Measurements from ENCODE around the gene CSAD. TPM values are rescaled to one million over a fixed set of nuclear protein-coding genes. Genes with fewer than 3 reads are reported as not detected.

CSAD gene
- polyA plus RNA-seq, 1 experiment = 18.9 TPM

DNA sequence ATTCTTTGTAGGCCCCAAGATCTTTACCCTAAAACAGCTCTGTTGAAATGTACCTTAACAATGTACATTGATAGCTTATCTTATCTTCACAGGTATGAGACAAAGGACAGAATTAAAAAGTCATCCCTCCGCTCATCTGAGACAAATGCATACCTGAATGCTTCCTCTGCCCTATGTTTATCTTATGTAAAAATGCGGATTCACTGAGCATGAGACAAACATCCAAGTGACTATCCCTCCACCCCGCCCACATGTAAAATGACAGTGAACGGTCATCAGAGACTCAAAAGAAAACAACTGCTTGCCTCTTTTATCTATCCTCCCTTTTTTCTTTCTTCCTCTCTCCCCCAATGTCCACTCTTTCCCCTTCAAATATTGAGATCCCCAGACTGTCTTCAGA is 37.4 kb downstream of the CSAD start:
- no peak overlapping the region for H3K4me3 ChIP-seq (ENCODE audit: low read depth, low read length)

DNA sequence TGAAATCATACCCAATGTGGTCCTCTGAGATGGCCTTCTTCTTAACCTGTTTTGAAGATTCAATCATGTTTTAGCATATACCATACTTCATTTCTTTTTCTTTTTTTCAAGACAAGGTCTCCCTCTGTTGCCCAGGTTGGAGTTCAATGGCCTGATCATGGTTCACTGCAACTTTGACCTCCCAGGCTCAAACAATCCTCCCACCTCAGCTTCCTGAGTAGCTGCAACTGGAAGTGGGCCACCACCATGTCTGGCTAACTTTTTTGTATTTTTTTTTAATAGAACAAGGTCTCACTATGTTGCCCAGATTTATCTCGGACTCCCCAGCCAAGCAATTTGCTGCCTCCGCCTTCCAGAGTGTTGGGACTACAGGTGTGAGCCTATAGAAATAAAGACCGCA is 47.0 kb downstream of the CSAD start:
- ChIA-PET CTCF (no interaction called here), POLR2A (no interaction called here)
- Histone ChIP-seq H3K27ac (ENCODE audit: low read depth, low read length) (no peak overlapping the region), H3K27me3 (ENCODE audit: control insufficient read depth, insufficient read depth, low read length) (peaks cover 6% of the 10 kb centered on the region), H3K4me3 (ENCODE audit: low read depth, low read length) (no peak overlapping the region), H3K9me3 (ENCODE audit: control insufficient read depth, insufficient read depth, low read length) (peaks cover 7% of the 10 kb centered on the region)
- no peak for DNase-seq (ENCODE audit: low read depth, low spot score)
- TF ChIP-seq, protein P1, sequence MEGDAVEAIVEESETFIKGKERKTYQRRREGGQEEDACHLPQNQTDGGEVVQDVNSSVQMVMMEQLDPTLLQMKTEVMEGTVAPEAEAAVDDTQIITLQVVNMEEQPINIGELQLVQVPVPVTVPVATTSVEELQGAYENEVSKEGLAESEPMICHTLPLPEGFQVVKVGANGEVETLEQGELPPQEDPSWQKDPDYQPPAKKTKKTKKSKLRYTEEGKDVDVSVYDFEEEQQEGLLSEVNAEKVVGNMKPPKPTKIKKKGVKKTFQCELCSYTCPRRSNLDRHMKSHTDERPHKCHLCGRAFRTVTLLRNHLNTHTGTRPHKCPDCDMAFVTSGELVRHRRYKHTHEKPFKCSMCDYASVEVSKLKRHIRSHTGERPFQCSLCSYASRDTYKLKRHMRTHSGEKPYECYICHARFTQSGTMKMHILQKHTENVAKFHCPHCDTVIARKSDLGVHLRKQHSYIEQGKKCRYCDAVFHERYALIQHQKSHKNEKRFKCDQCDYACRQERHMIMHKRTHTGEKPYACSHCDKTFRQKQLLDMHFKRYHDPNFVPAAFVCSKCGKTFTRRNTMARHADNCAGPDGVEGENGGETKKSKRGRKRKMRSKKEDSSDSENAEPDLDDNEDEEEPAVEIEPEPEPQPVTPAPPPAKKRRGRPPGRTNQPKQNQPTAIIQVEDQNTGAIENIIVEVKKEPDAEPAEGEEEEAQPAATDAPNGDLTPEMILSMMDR (IDR thresholded peaks at IDR 0.05; ENCODE audit: low read depth, low read length) = no peak

More for the DNA sequence above, 37.4 kb downstream of the CSAD start:
- ChIA-PET POLR2A (no interaction called here), CTCF (no interaction called here)
- H3K9me3 ChIP-seq (ENCODE audit: control insufficient read depth, insufficient read depth, low read length) = peaks cover 6% of the 10 kb centered on the region; the same call in 1 of the 2 replicates
- TF ChIP-seq, protein P1 (IDR thresholded peaks at IDR 0.05; ENCODE audit: low read depth, low read length) = no peak
- no peak for DNase-seq (ENCODE audit: low read depth, low spot score)
- H3K27me3 ChIP-seq (ENCODE audit: control insufficient read depth, insufficient read depth, low read length) = peaks cover 2% of the 10 kb centered on the region
- no peak overlapping the region for H3K27ac ChIP-seq (ENCODE audit: low read depth, low read length)

DNA sequence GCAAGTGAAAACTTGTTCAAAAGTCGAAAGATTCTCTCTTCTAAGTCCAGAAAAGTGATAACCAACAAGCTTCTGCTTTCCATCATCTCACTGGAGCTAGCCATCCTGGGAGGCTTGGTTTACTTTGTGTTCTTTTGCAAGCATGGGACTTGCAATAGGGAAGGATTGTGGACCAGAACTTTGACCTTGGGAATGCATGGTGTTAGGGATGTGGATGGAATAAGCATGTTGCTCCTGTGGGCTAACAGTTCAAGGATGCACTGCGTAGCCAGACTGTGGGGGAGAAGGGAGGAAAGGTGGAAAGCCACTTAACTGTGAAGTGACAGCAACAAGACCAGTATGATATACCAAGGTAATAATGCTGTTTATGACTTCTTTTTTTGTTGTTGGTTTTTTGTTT is 48.9 kb downstream of the CSAD start:
- Histone ChIP-seq H3K27me3 (ENCODE audit: control insufficient read depth, insufficient read depth, low read length) (peaks cover 8% of the 10 kb centered on the region), H3K27ac (ENCODE audit: low read depth, low read length) (no peak overlapping the region), H3K9me3 (ENCODE audit: control insufficient read depth, insufficient read depth, low read length) (peaks cover 4% of the 10 kb centered on the region), H3K4me3 (ENCODE audit: low read depth, low read length) (no peak overlapping the region)
- TF ChIP-seq, protein P1 (IDR thresholded peaks at IDR 0.05; ENCODE audit: low read depth, low read length) = no peak
- no peak for DNase-seq (ENCODE audit: low read depth, low spot score)
- ChIA-PET POLR2A (no interaction called here), CTCF (interaction anchor here (0.9 kb wide), 1 partner anchor 28 kb away, joined by 4 read pairs; no protein-coding TSS in a partner anchor)

DNA sequence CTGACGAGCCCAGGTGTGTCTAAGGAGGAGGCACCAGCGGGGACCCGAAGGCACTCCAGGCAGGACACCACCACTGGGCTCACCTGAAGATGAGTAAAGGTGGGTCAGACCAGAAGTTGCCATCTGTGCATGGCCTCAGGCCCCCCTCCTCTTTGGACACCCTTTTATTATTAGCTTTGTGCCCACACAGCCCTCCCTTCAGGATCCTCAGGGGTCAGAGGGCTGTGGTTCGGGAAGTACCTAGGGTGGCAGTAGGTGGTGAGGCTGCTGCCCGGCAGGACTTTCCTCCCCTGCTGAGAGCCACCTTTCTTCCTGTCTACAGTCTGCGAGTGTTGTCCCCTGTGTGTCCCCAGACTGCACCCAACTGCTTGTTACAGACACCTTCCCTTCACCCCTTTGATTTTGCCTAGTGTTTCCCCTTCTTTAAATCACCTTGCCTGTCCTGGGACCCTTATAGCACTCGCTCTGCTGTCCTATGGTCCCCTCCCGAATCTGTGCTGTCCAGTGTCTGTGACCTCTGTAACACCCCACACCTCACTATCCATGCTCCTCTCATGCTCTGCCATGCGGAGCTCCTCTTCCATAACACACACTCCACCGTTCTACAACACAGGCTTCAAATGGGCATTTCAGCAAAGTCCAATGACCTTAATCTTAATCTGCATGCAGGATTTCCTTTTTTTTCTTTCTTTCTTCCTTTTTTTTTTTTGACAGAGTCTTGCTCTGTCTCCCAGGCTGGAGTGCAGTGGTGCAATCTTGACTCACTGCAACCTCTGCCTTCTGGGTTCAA is 51.8 kb downstream of the CSAD start:
- CTCF ChIA-PET = interaction anchor here (2.2 kb wide), 1 partner anchor 31 kb away, joined by 9 read pairs; no protein-coding TSS in a partner anchor
- DNase-seq (ENCODE audit: low read depth, low spot score) = no peak
- POLR2A ChIA-PET = no interaction called here

DNA sequence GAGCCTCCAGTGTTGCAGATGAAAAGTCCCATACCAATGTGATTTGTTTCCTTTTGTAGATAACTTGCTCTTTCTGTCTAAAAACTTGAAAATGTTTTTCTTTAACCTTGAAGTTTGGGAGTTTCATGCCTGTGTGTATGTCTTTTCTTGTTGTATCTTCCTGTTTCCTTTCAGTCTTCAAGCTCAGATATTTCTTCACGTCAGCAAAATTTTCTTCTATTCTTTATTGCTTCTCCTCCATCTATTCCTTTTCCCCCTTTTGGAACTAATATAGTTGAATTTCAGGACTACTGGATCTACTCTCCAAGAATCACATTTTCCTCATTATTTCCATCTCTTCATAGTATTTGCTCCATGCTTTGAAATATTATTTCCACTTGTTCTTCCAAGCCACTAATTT is 53.6 kb downstream of the CSAD start:
- DNase-seq (ENCODE audit: low read depth, low spot score) = no peak
- Histone ChIP-seq H3K4me3 (ENCODE audit: low read depth, low read length) (no peak overlapping the region), H3K27ac (ENCODE audit: low read depth, low read length) (no peak overlapping the region), H3K9me3 (ENCODE audit: control insufficient read depth, insufficient read depth, low read length) (no peaks in the 10 kb centered on the region; the same call in 1 of the 2 replicates), H3K27me3 (ENCODE audit: control insufficient read depth, insufficient read depth, low read length) (peaks cover 8% of the 10 kb centered on the region)
- ChIA-PET POLR2A (no interaction called here), CTCF (interaction anchor here (0.6 to 2.2 kb wide), 3 partner anchors 32 to 139 kb away, joined by 3 to 9 read pairs (median 3); no protein-coding TSS in a partner anchor)
- TF ChIP-seq, protein P1 (IDR thresholded peaks at IDR 0.05; ENCODE audit: low read depth, low read length) = no peak

More for the DNA sequence above, 51.8 kb downstream of the CSAD start:
- no peak overlapping the region for H3K4me3 ChIP-seq (ENCODE audit: low read depth, low read length)
- TF ChIP-seq, protein P1 (IDR thresholded peaks at IDR 0.05; ENCODE audit: low read depth, low read length) = no peak
- no peaks in the 10 kb centered on the region for H3K9me3 ChIP-seq (ENCODE audit: control insufficient read depth, insufficient read depth, low read length)
- no peak overlapping the region for H3K27ac ChIP-seq (ENCODE audit: low read depth, low read length)
- peaks cover 8% of the 10 kb centered on the region for H3K27me3 ChIP-seq (ENCODE audit: control insufficient read depth, insufficient read depth, low read length)
